Activated naive CD4-positive, alpha-beta T cell treated with anti-CD3 and anti-CD28 coated beads, Interleukin-2, amount 10 ng/mL, durations not matched to agents 7 days and 5 days (primary cell): ENCODE measurements around the gene SDHB.

Experiments used
- CTCF ChIA-PET: fragments of 350-600 bp; sonication (Branson Sonifier 250); formaldehyde crosslinking; loops from one replicate; lab custom pipeline; 2021; ENCODE audit warnings: antibody characterized with exemption; lab: Charles Lee
- DNase-seq: peaks from one replicate; pipeline ENCODE4 v3.0.0-alpha.2; 2020
- H3K27ac Mint-ChIP-seq: one replicate; pipeline ENCODE4 v1.8.0; 2021; ENCODE audit warnings: mild to moderate bottlenecking, moderate library complexity, mixed read lengths
- H3K27me3 Mint-ChIP-seq: one replicate; pipeline ENCODE4 v1.8.0; 2021; ENCODE audit warnings: mild to moderate bottlenecking, mixed read lengths
- H3K36me3 Mint-ChIP-seq: one replicate; pipeline ENCODE4 v1.8.0; 2021; ENCODE audit warnings: mixed read lengths
- H3K4me1 Mint-ChIP-seq: one replicate; pipeline ENCODE4 v1.8.0; 2021; ENCODE audit warnings: mixed read lengths
- H3K4me3 Mint-ChIP-seq: one replicate; pipeline ENCODE4 v1.8.0; 2021; ENCODE audit warnings: mild to moderate bottlenecking, moderate library complexity, mixed read lengths
- H3K9me3 Mint-ChIP-seq: one replicate; pipeline ENCODE4 v1.8.0; 2021; ENCODE audit warnings: mixed read lengths

SDHB gene

GRCh38 chr1:17021896-17022295 is 31.9 kb downstream of the SDHB start:
- no peak for DNase-seq
- Mint-ChIP-seq H3K27me3 (no peaks in the 10 kb centered on the region), H3K36me3 (peaks cover 41% of the 10 kb centered on the region), H3K4me1 (peaks cover 14% of the 10 kb centered on the region), H3K27ac (no peak overlapping the region), H3K9me3 (no peaks in the 10 kb centered on the region), H3K4me3 (no peak overlapping the region)
- CTCF ChIA-PET = interaction anchor here (1.2 kb wide), 1 partner anchor 62 kb away, joined by 4 read pairs; no protein-coding TSS in a partner anchor

- Mint-ChIP-seq H3K27ac (no peak overlapping the region), H3K4me3 (no peak overlapping the region), H3K27me3 (no peaks in the 10 kb centered on the region), H3K9me3 (no peaks in the 10 kb centered on the region), H3K36me3 (peaks cover 38% of the 10 kb centered on the region), H3K4me1 (peaks cover 14% of the 10 kb centered on the region)
- CTCF ChIA-PET = interaction anchor here (1.0 kb wide), 1 partner anchor 56 kb away, joined by 3 read pairs; no protein-coding TSS in a partner anchor
- no peak for DNase-seq
These were observed 33.3 kb downstream of the SDHB start for GRCh38 chr1:17020502-17020901.

GRCh38 chr1:17018849-17019248 is 35.0 kb downstream of the SDHB start:
- DNase-seq = no peak
- CTCF ChIA-PET = no interaction called here
- peaks cover 34% of the 10 kb centered on the region for H3K36me3 Mint-ChIP-seq
- H3K4me1 Mint-ChIP-seq = peaks cover 14% of the 10 kb centered on the region
- no peak overlapping the region for H3K4me3 Mint-ChIP-seq
- no peaks in the 10 kb centered on the region for H3K27me3 Mint-ChIP-seq
- peak overlapping the region; percentile 61 for H3K27ac Mint-ChIP-seq
- H3K9me3 Mint-ChIP-seq = no peaks in the 10 kb centered on the region

- Mint-ChIP-seq H3K27me3 (peaks cover 9% of the 10 kb centered on the region), H3K4me1 (peaks cover 18% of the 10 kb centered on the region), H3K4me3 (no peak overlapping the region), H3K36me3 (peaks cover 25% of the 10 kb centered on the region), H3K27ac (no peak overlapping the region), H3K9me3 (no peaks in the 10 kb centered on the region)
- CTCF ChIA-PET = no interaction called here
- no peak for DNase-seq
These were observed 36.4 kb downstream of the SDHB start for GRCh38 chr1:17017435-17017834.

GRCh38 chr1:17016317-17016661 is 37.5 kb downstream of the SDHB start:
- Mint-ChIP-seq H3K9me3 (no peaks in the 10 kb centered on the region), H3K4me3 (no peak overlapping the region), H3K4me1 (peaks cover 24% of the 10 kb centered on the region), H3K36me3 (peaks cover 22% of the 10 kb centered on the region), H3K27ac (no peak overlapping the region), H3K27me3 (peaks cover 16% of the 10 kb centered on the region)
- no peak for DNase-seq
- CTCF ChIA-PET = no interaction called here

GRCh38 chr1:17014671-17015567 is 38.9 kb downstream of the SDHB start:
- H3K4me3 Mint-ChIP-seq = no peak overlapping the region
- H3K36me3 Mint-ChIP-seq = peaks cover 14% of the 10 kb centered on the region
- DNase-seq = no peak
- no peaks in the 10 kb centered on the region for H3K9me3 Mint-ChIP-seq
- CTCF ChIA-PET = no interaction called here
- H3K27ac Mint-ChIP-seq = no peak overlapping the region
- peaks cover 36% of the 10 kb centered on the region for H3K4me1 Mint-ChIP-seq
- H3K27me3 Mint-ChIP-seq = peaks cover 16% of the 10 kb centered on the region

- Mint-ChIP-seq H3K27me3 (peaks cover 16% of the 10 kb centered on the region), H3K4me1 (peaks cover 32% of the 10 kb centered on the region), H3K9me3 (no peaks in the 10 kb centered on the region), H3K27ac (no peak overlapping the region), H3K4me3 (no peak overlapping the region), H3K36me3 (peaks cover 4% of the 10 kb centered on the region)
- DNase-seq = no peak
- CTCF ChIA-PET = no interaction called here
These were observed 40.1 kb downstream of the SDHB start for GRCh38 chr1:17013491-17014320.

- H3K4me1 Mint-ChIP-seq = peaks cover 29% of the 10 kb centered on the region
- no peak overlapping the region for H3K27ac Mint-ChIP-seq
- peaks cover 16% of the 10 kb centered on the region for H3K27me3 Mint-ChIP-seq
- no peak for DNase-seq
- CTCF ChIA-PET = no interaction called here
- peak overlapping the region; percentile 83 for H3K4me3 Mint-ChIP-seq
- no peaks in the 10 kb centered on the region for H3K9me3 Mint-ChIP-seq
- H3K36me3 Mint-ChIP-seq = peaks cover 4% of the 10 kb centered on the region
These were observed 40.9 kb downstream of the SDHB start for GRCh38 chr1:17012775-17013490.

GRCh38 chr1:17011439-17012307 is 42.2 kb downstream of the SDHB start, which contains the start of gene ATP13A2:
ATP13A2 (minus strand) TSS chr1:17011928; CDS start chr1:17011738, 190 bp downstream.
- peaks cover 16% of the 10 kb centered on the region for H3K27me3 Mint-ChIP-seq
- CTCF ChIA-PET = no interaction called here
- peak; percentile 89 for DNase-seq
- peak within 1 kb of the TSS; percentile 83 for H3K4me3 Mint-ChIP-seq
- peaks cover 3% of the 10 kb centered on the region for H3K36me3 Mint-ChIP-seq
- H3K27ac Mint-ChIP-seq = peak within 1 kb of the TSS; percentile 75
- H3K9me3 Mint-ChIP-seq = no peaks in the 10 kb centered on the region
- peaks cover 29% of the 10 kb centered on the region for H3K4me1 Mint-ChIP-seq

- Mint-ChIP-seq H3K4me1 (peaks cover 29% of the 10 kb centered on the region), H3K4me3 (peak overlapping the region; percentile 83), H3K27me3 (peaks cover 16% of the 10 kb centered on the region), H3K27ac (peak overlapping the region; percentile 75), H3K36me3 (peaks cover 3% of the 10 kb centered on the region), H3K9me3 (no peaks in the 10 kb centered on the region)
- CTCF ChIA-PET = interaction anchor here (1.5 to 2.1 kb wide), 2 partner anchors 35 to 51 kb away, joined by 7 to 8 read pairs; no protein-coding TSS in a partner anchor
- no peak for DNase-seq
These were observed 42.8 kb downstream of the SDHB start for GRCh38 chr1:17011092-17011438.

- CTCF ChIA-PET = interaction anchor here (1.5 to 2.1 kb wide), 2 partner anchors 36 to 49 kb away, joined by 7 to 8 read pairs; no protein-coding TSS in a partner anchor
- Mint-ChIP-seq H3K27me3 (peaks cover 16% of the 10 kb centered on the region), H3K36me3 (peaks cover 4% of the 10 kb centered on the region), H3K27ac (no peak overlapping the region), H3K4me1 (peaks cover 29% of the 10 kb centered on the region), H3K9me3 (no peaks in the 10 kb centered on the region), H3K4me3 (peak overlapping the region; percentile 15)
- DNase-seq = no peak
These were observed 44.1 kb downstream of the SDHB start for GRCh38 chr1:17009706-17010105.

GRCh38 chr1:17008208-17008855 is 45.5 kb downstream of the SDHB start:
- CTCF ChIA-PET = interaction anchor here (0.9 to 2.1 kb wide), 2 partner anchors 9 to 47 kb away, joined by 3 to 6 read pairs; no protein-coding TSS in a partner anchor
- Mint-ChIP-seq H3K4me1 (peaks cover 29% of the 10 kb centered on the region), H3K27me3 (peaks cover 15% of the 10 kb centered on the region), H3K4me3 (no peak overlapping the region), H3K9me3 (no peaks in the 10 kb centered on the region), H3K36me3 (peaks cover 11% of the 10 kb centered on the region), H3K27ac (no peak overlapping the region)
- no peak for DNase-seq
